Liver (tissue), 3 donors: ENCODE results near the gene ZP4.

Source experiments
- TAF1 ChIP-seq: conservative IDR thresholded peaks from 2 replicates; pipeline ENCODE4 v1.6.1; 2016; ENCODE audit warnings: antibody characterized with exemption, mild to moderate bottlenecking
- TF ChIP-seq, protein P1 (sequence below): IDR thresholded peaks from 2 replicates; pipeline ENCODE4 v1.6.1; 2016; ENCODE audit warnings: antibody characterized with exemption, mild to moderate bottlenecking
- TF ChIP-seq, protein P2 (sequence below): fragments of 150-350 bp; IDR thresholded peaks from 2 replicates; pipeline ENCODE4 v1.5.1; 2017; ENCODE audit warnings: improper control_type of control experiment, low read depth, low read length; ENCODE audit not compliant: missing input control
- donor health status: healthy.
- donor health status: healthy.

DNA sequence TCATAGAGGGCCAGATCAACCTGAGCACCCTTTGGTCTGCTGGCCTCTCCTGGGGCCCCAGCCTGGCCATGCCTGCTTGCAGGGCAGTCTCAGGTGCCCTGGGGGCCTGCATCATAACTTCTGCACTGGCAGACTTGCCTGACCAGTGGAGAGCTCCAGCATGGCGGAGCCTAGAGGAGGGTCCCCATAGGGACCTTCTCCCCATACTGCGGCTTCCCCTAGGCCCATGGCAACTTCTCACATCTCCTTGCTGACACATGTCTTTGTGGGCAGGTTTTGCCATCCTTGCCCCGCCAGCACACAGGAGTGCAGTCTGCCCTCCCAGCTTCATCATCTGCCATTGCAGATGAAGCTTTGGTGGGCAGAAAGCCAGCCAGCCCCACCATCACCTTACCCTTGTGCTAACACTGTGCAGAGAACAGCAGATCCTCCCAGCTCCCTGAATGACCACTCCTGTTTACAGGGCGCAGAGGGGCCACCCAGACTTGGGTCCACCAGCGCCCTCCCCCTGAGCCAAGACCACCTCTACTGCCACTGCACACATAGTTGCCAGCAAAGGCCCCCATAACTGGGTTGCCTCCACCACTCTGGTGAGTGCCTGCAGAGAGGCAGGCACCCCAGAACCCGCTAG, 51.7 kb downstream of the ZP4 start:
- TF ChIP-seq, protein P1, sequence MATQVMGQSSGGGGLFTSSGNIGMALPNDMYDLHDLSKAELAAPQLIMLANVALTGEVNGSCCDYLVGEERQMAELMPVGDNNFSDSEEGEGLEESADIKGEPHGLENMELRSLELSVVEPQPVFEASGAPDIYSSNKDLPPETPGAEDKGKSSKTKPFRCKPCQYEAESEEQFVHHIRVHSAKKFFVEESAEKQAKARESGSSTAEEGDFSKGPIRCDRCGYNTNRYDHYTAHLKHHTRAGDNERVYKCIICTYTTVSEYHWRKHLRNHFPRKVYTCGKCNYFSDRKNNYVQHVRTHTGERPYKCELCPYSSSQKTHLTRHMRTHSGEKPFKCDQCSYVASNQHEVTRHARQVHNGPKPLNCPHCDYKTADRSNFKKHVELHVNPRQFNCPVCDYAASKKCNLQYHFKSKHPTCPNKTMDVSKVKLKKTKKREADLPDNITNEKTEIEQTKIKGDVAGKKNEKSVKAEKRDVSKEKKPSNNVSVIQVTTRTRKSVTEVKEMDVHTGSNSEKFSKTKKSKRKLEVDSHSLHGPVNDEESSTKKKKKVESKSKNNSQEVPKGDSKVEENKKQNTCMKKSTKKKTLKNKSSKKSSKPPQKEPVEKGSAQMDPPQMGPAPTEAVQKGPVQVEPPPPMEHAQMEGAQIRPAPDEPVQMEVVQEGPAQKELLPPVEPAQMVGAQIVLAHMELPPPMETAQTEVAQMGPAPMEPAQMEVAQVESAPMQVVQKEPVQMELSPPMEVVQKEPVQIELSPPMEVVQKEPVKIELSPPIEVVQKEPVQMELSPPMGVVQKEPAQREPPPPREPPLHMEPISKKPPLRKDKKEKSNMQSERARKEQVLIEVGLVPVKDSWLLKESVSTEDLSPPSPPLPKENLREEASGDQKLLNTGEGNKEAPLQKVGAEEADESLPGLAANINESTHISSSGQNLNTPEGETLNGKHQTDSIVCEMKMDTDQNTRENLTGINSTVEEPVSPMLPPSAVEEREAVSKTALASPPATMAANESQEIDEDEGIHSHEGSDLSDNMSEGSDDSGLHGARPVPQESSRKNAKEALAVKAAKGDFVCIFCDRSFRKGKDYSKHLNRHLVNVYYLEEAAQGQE: no peak
- TF ChIP-seq TAF1: no peak
- TF ChIP-seq, protein P2, sequence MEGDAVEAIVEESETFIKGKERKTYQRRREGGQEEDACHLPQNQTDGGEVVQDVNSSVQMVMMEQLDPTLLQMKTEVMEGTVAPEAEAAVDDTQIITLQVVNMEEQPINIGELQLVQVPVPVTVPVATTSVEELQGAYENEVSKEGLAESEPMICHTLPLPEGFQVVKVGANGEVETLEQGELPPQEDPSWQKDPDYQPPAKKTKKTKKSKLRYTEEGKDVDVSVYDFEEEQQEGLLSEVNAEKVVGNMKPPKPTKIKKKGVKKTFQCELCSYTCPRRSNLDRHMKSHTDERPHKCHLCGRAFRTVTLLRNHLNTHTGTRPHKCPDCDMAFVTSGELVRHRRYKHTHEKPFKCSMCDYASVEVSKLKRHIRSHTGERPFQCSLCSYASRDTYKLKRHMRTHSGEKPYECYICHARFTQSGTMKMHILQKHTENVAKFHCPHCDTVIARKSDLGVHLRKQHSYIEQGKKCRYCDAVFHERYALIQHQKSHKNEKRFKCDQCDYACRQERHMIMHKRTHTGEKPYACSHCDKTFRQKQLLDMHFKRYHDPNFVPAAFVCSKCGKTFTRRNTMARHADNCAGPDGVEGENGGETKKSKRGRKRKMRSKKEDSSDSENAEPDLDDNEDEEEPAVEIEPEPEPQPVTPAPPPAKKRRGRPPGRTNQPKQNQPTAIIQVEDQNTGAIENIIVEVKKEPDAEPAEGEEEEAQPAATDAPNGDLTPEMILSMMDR: no peak
